ENCODE measurements around the gene OBP2A. TPM values are rescaled to one million over a fixed set of nuclear protein-coding genes. Genes with fewer than 3 reads are reported as not detected.

Gene OBP2A
- total RNA-seq, 2 donors from 2014 or later = not detected

DNA sequence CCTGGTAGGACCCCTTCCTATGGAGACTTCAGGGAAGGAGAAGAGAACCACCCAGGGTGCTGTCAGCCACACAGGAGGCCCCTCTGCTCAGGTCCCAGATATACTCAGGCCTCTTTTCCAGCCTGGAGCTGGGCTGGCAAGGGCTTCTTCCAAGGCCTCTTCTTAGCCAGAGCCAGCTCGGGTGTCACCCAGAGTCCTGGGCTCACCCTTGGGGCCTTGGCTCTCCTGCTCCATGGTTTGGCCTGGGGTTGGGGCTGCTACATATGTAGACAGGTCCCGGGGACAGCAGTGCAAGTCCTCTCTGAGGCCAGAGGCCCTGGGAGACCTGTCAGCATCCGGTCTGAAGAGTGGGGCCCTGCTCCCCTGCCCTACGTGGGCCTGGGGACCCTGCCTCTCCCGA, 38.4 kb downstream of the OBP2A start:
- H3K4me3 ChIP-seq = no peak overlapping the region
- TF ChIP-seq, protein P1, sequence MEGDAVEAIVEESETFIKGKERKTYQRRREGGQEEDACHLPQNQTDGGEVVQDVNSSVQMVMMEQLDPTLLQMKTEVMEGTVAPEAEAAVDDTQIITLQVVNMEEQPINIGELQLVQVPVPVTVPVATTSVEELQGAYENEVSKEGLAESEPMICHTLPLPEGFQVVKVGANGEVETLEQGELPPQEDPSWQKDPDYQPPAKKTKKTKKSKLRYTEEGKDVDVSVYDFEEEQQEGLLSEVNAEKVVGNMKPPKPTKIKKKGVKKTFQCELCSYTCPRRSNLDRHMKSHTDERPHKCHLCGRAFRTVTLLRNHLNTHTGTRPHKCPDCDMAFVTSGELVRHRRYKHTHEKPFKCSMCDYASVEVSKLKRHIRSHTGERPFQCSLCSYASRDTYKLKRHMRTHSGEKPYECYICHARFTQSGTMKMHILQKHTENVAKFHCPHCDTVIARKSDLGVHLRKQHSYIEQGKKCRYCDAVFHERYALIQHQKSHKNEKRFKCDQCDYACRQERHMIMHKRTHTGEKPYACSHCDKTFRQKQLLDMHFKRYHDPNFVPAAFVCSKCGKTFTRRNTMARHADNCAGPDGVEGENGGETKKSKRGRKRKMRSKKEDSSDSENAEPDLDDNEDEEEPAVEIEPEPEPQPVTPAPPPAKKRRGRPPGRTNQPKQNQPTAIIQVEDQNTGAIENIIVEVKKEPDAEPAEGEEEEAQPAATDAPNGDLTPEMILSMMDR (IDR thresholded peaks at IDR 0.05) = no peak
- H3K4me1 ChIP-seq = no peaks in the 10 kb centered on the region
- peak; percentile 38 for DNase-seq (ENCODE audit: low spot score)
- H3K36me3 ChIP-seq = no peaks in the 10 kb centered on the region
- no peaks in the 10 kb centered on the region for H3K9me3 ChIP-seq
- no peaks in the 10 kb centered on the region for H3K27me3 ChIP-seq
- H3K27ac ChIP-seq = no peak overlapping the region

GRCh38 chr9:135584934-135585333, 39.0 kb downstream of the OBP2A start:
- Histone ChIP-seq H3K27ac (no peak overlapping the region), H3K27me3 (no peaks in the 10 kb centered on the region), H3K4me1 (no peaks in the 10 kb centered on the region), H3K9me3 (no peaks in the 10 kb centered on the region), H3K36me3 (no peaks in the 10 kb centered on the region), H3K4me3 (no peak overlapping the region)
- peak; percentile 40 for DNase-seq (ENCODE audit: low spot score)
- TF ChIP-seq, protein P1 (IDR thresholded peaks at IDR 0.05) = no peak

DNA sequence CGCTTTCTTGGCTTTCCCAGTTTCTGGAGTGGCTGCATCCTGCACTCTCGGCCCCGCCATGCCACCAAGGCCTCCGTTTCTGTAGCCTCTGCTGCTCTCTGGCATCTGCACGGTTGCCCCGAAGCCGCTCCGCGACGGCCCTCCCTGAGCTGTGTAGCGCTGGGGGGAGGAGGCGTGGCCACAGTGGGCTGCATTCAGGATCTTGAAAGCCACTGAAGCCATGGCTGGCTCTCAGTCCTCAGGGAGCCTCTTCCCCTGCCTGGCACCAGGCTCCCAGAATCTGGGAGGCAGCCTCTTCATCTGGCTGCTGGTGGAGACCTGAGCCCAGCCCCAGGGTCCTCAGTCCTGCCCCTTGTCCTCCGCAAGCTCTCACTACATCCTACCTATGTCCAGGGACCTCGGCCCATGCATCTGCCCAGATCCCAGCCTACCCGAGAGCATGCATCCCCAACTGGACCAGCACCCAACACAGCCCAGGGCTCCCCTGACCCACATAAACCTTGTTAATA, 40.7 kb downstream of the OBP2A start:
- Histone ChIP-seq H3K36me3 (no peaks in the 10 kb centered on the region), H3K27me3 (no peaks in the 10 kb centered on the region)

GRCh38 chr9:135587658-135588057, 41.7 kb downstream of the OBP2A start:
- Histone ChIP-seq H3K4me3 (no peak overlapping the region), H3K9me3 (no peaks in the 10 kb centered on the region), H3K27ac (no peak overlapping the region), H3K27me3 (no peaks in the 10 kb centered on the region), H3K4me1 (no peaks in the 10 kb centered on the region), H3K36me3 (no peaks in the 10 kb centered on the region)
- TF ChIP-seq, protein P1 (IDR thresholded peaks at IDR 0.05) = no peak
- no peak for DNase-seq (ENCODE audit: low spot score)

More for the DNA sequence above, 40.7 kb downstream of the OBP2A start:
- Histone ChIP-seq H3K4me3 (no peak overlapping the region), H3K4me1 (no peaks in the 10 kb centered on the region), H3K9me3 (no peaks in the 10 kb centered on the region), H3K27ac (no peak overlapping the region)
- TF ChIP-seq, protein P1 (IDR thresholded peaks at IDR 0.05) = no peak
- DNase-seq (ENCODE audit: low spot score) = no peak

- Histone ChIP-seq H3K36me3 (no peaks in the 10 kb centered on the region), H3K4me3 (no peak overlapping the region), H3K27me3 (no peaks in the 10 kb centered on the region), H3K4me1 (no peaks in the 10 kb centered on the region), H3K27ac (no peak overlapping the region), H3K9me3 (no peaks in the 10 kb centered on the region)
- DNase-seq (ENCODE audit: low spot score) = peak; percentile 34
- TF ChIP-seq, protein P1 (IDR thresholded peaks at IDR 0.05) = no peak
Observed at GRCh38 chr9:135588371-135588770, 42.4 kb downstream of the OBP2A start.

Data from right atrium auricular region (tissue), 2 donors.